Small intestine (tissue), 7 donors: Measurements from ENCODE around the gene TNNC1. TPM values are rescaled to one million over a fixed set of nuclear protein-coding genes. Genes with fewer than 3 reads are reported as not detected.
A peak's percentile ranks its signal among the peaks of the same experiment; 100 is the strongest.

ENCODE experiments used
- DNase-seq, 2 donors: peaks; one replicate each; pipeline versions ENCODE4 v3.0.0 to v3.0.0-alpha.2; 2013
- FAIRE-seq: peaks from 2 replicates; lab custom pipeline; 2012; peaks lifted over from hg19 to GRCh38; lab: Jason Lieb, UNC
- H3K27ac ChIP-seq, 3 donors: one replicate each; pipeline ENCODE4 v1.5.1; 2013; ENCODE audit warnings: low read length in 2 of 3, mild to moderate bottlenecking in 2 of 3, control low read depth in 1 of 3, inconsistent platforms in 1 of 3, low read depth in 1 of 3, moderate library complexity in 1 of 3
- H3K27me3 ChIP-seq, 3 donors: one replicate each; pipeline ENCODE4 v1.6.1; 2013; ENCODE audit warnings: low read length in 3 of 3, inconsistent platforms in 1 of 3; ENCODE audit not compliant: control insufficient read depth in 3 of 3, insufficient read depth in 3 of 3
- H3K36me3 ChIP-seq, 3 donors: one replicate each; pipeline ENCODE4 v1.6.1; 2013; ENCODE audit warnings: low read length in 3 of 3, inconsistent platforms in 1 of 3, low read depth in 1 of 3, mild to moderate bottlenecking in 1 of 3, moderate library complexity in 1 of 3; ENCODE audit not compliant: control insufficient read depth in 3 of 3, insufficient read depth in 2 of 3
- H3K4me1 ChIP-seq, 3 donors: one replicate each; pipeline ENCODE4 v1.6.1; 2013; ENCODE audit warnings: low read length in 2 of 3, inconsistent platforms in 1 of 3, low read depth in 1 of 3, mild to moderate bottlenecking in 1 of 3, moderate library complexity in 1 of 3; ENCODE audit not compliant: control insufficient read depth in 3 of 3, insufficient read depth in 2 of 3
- H3K4me3 ChIP-seq, 3 donors: one replicate each; pipeline ENCODE4 v1.5.1; 2013; ENCODE audit warnings: low read length in 3 of 3, control low read depth in 1 of 3, inconsistent platforms in 1 of 3, low read depth in 1 of 3, mild to moderate bottlenecking in 1 of 3, moderate library complexity in 1 of 3
- H3K9me3 ChIP-seq, 2 donors: one replicate each; pipeline ENCODE4 v1.6.1; 2013; ENCODE audit warnings: low read depth in 1 of 2, low read length in 1 of 2; ENCODE audit not compliant: control insufficient read depth in 2 of 2, insufficient read depth in 1 of 2
- WGBS, 3 donors: extraction: QIAGEN DNeasy Blood & Tissue Kit; methylation state at CpG; one replicate each; pipeline ENCODE4 v1.1.7; 2013; 5-methylcytosine and 5-hydroxymethylcytosine counted together
- polyA plus RNA-seq, 4 donors: library from polyadenylated mRNA; stranded (reverse) in 3 of 4; unstranded in 1 of 4; fragments of 200-250 nt in 3 of 4; fragments of 120-200 nt in 1 of 4; gene quantifications; one replicate each; pipeline versions ENCODE4 v1.2.1 to v1.2.3, GENCODE V29; 2013
- donor health status: healthy with polysubstance abuse.
- donor health status: control.
- donor health status: control.
- donor health status: Bipolar disorder and iron deficiency.
- donor health status: healthy.

Gene TNNC1
- polyA plus RNA-seq, 4 donors, result 0.79 to 110 (median 5.9) TPM

- WGBS, 3 donors, result 90 to 94% (median 92%) methylated on average over 6 of the region's 6 CpGs
- Histone ChIP-seq H3K36me3 (no peaks in the 10 kb centered on the region), H3K9me3 (no peaks in the 10 kb centered on the region), H3K27me3 (peaks cover 0 to 2% (median 0%) of the 10 kb centered on the region in 3 donors), H3K27ac (no peak overlapping the region), H3K4me1 (no peaks in the 10 kb centered on the region), H3K4me3 (no peak overlapping the region)
- FAIRE-seq (no peak), DNase-seq (no peak)
Observed at GRCh38 chr3:52433996-52434479, 19.8 kb downstream of the TNNC1 start.

GRCh38 chr3:52433328-52433995 is 20.4 kb downstream of the TNNC1 start:
- 18 to 47% (median 27%) methylated on average over 10 of the region's 10 CpGs for WGBS, 3 donors
- H3K4me3 ChIP-seq, result no peak overlapping the region
- peaks cover 0 to 2% (median 0%) of the 10 kb centered on the region in 3 donors for H3K27me3 ChIP-seq
- no peak for FAIRE-seq
- H3K4me1 ChIP-seq, result no peaks in the 10 kb centered on the region
- H3K27ac ChIP-seq, result no peak overlapping the region
- no peaks in the 10 kb centered on the region for H3K36me3 ChIP-seq
- no peaks in the 10 kb centered on the region for H3K9me3 ChIP-seq
- no peak for DNase-seq

GRCh38 chr3:52432691-52433141 is 21.1 kb downstream of the TNNC1 start:
- no peaks in the 10 kb centered on the region for H3K36me3 ChIP-seq
- H3K27me3 ChIP-seq, result peaks cover 0 to 2% (median 0%) of the 10 kb centered on the region in 3 donors
- FAIRE-seq, result no peak
- DNase-seq, result no peak
- H3K27ac ChIP-seq, result no peak overlapping the region
- WGBS, 3 donors, result 67 to 81% (median 81%) methylated on average over 4 of the region's 4 CpGs
- H3K4me3 ChIP-seq, result no peak overlapping the region
- H3K9me3 ChIP-seq, result no peaks in the 10 kb centered on the region
- H3K4me1 ChIP-seq, result no peaks in the 10 kb centered on the region

- Histone ChIP-seq H3K36me3 (no peaks in the 10 kb centered on the region), H3K9me3 (no peaks in the 10 kb centered on the region), H3K4me3 (no peak overlapping the region), H3K27ac (no peak overlapping the region), H3K4me1 (no peaks in the 10 kb centered on the region), H3K27me3 (peaks cover 0 to 2% (median 0%) of the 10 kb centered on the region in 3 donors)
- 80 to 88% (median 81%) methylated on average over 6 of the region's 6 CpGs for WGBS, 3 donors
- DNase-seq (no peak), FAIRE-seq (no peak)
Observed at GRCh38 chr3:52432225-52432624, 21.6 kb downstream of the TNNC1 start.

- Histone ChIP-seq H3K36me3 (no peaks in the 10 kb centered on the region), H3K9me3 (no peaks in the 10 kb centered on the region), H3K27me3 (peaks cover 0 to 2% (median 0%) of the 10 kb centered on the region in 3 donors), H3K4me1 (no peaks in the 10 kb centered on the region), H3K27ac (no peak overlapping the region), H3K4me3 (no peak overlapping the region)
- no peak for FAIRE-seq
- no peak for DNase-seq
- WGBS, 3 donors, result 71 to 79% (median 78%) methylated on average over 10 of the region's 10 CpGs
Observed at GRCh38 chr3:52431459-52432223, 22.2 kb downstream of the TNNC1 start.

- Histone ChIP-seq H3K27me3 (peaks cover 0 to 2% (median 0%) of the 10 kb centered on the region in 3 donors), H3K4me3 (no peak overlapping the region), H3K27ac (no peak overlapping the region), H3K9me3 (no peaks in the 10 kb centered on the region), H3K4me1 (no peaks in the 10 kb centered on the region), H3K36me3 (no peaks in the 10 kb centered on the region)
- FAIRE-seq (no peak), DNase-seq (no peak)
- WGBS, 3 donors, result 27 to 76% (median 52%) methylated on average over 9 of the region's 9 CpGs
Observed at GRCh38 chr3:52430416-52430810, 23.4 kb downstream of the TNNC1 start.

GRCh38 chr3:52429779-52430415 is 23.9 kb downstream of the TNNC1 start:
- no peaks in the 10 kb centered on the region for H3K36me3 ChIP-seq
- DNase-seq, result peak in 1 of 2 donors; percentile 23
- H3K27ac ChIP-seq, result no peak overlapping the region
- FAIRE-seq, result no peak
- 73 to 83% (median 76%) methylated on average over 7 of the region's 7 CpGs for WGBS, 3 donors
- no peaks in the 10 kb centered on the region for H3K4me1 ChIP-seq
- peaks cover 0 to 2% (median 0%) of the 10 kb centered on the region in 3 donors for H3K27me3 ChIP-seq
- no peak overlapping the region for H3K4me3 ChIP-seq
- H3K9me3 ChIP-seq, result no peaks in the 10 kb centered on the region

- Histone ChIP-seq H3K9me3 (no peaks in the 10 kb centered on the region), H3K27me3 (peaks cover 0 to 2% (median 0%) of the 10 kb centered on the region in 3 donors), H3K27ac (no peak overlapping the region), H3K36me3 (no peaks in the 10 kb centered on the region), H3K4me1 (no peaks in the 10 kb centered on the region), H3K4me3 (no peak overlapping the region)
- FAIRE-seq (no peak), DNase-seq (no peak)
- 37 to 42% (median 40%) methylated on average over 3 of the region's 3 CpGs for WGBS, 3 donors
Observed at GRCh38 chr3:52429031-52429430, 24.8 kb downstream of the TNNC1 start.
